Right lobe of liver (tissue), 4 donors: ENCODE results near the gene METAP1D.

ENCODE experiments used
- POLR2A ChIP-seq: fragments of 450-650 bp; IDR thresholded peaks from one replicate; pipeline ENCODE4 v1.6.1; 2017; ENCODE audit warnings: antibody characterized with exemption, mild to moderate bottlenecking
- TF ChIP-seq, protein P1 (sequence below), 4 donors: fragments of 200-600 bp in 3 of 4; fragments of 450-650 bp in 1 of 4; IDR thresholded peaks; one replicate each; pipeline versions ENCODE4 v1.5.1 to v1.8.0; 2016 to 2022; ENCODE audit warnings: antibody characterized with exemption in 4 of 4, mild to moderate bottlenecking in 2 of 4
- donor health status: DM: no; HTN: no; CAD: no.
- donor health status: DM: no; HTN: no; CAD: no.
- donor health status: DM: no; HTN: yes; CAD: no.

GRCh38 chr2:172091761-172092566, 92.2 kb downstream of the METAP1D start:
- TF ChIP-seq, protein P1, sequence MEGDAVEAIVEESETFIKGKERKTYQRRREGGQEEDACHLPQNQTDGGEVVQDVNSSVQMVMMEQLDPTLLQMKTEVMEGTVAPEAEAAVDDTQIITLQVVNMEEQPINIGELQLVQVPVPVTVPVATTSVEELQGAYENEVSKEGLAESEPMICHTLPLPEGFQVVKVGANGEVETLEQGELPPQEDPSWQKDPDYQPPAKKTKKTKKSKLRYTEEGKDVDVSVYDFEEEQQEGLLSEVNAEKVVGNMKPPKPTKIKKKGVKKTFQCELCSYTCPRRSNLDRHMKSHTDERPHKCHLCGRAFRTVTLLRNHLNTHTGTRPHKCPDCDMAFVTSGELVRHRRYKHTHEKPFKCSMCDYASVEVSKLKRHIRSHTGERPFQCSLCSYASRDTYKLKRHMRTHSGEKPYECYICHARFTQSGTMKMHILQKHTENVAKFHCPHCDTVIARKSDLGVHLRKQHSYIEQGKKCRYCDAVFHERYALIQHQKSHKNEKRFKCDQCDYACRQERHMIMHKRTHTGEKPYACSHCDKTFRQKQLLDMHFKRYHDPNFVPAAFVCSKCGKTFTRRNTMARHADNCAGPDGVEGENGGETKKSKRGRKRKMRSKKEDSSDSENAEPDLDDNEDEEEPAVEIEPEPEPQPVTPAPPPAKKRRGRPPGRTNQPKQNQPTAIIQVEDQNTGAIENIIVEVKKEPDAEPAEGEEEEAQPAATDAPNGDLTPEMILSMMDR (IDR thresholded peaks at IDR 0.05), result no peak
- TF ChIP-seq POLR2A, result no peak
